Hepatic stellate cell (primary cell): ENCODE data around the gene TICAM2.

Experiments used
- DNase-seq: peaks from one replicate; pipeline ENCODE4 v3.0.0; 2011; ENCODE audit warnings: low spot score

TICAM2 gene

DNA sequence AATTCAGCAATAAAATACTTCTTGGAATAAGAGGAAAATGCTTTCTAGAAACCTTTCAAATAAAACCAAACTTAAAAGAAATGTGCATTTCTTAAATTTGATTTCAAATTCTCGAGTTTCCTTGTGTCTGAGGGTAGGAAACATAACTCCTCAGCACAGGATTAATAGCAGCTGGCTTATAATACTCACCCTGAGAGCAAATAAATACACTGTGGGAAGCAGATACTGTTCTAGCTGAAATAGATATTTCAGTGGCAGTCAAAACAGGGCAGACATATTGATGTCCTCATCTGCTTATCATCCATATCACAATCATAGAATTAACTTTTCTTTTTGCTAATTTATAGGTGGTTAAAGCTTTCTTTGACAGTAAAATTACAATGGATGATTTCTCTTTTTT lies 33.6 kb downstream of the TICAM2 start:
- no peak for DNase-seq

- no peak for DNase-seq
These were observed 37.0 kb downstream of the TICAM2 start for GRCh38 chr5:115565233-115565632.

GRCh38 chr5:115561176-115561575 lies 41.1 kb downstream of the TICAM2 start:
- DNase-seq, result no peak

DNA sequence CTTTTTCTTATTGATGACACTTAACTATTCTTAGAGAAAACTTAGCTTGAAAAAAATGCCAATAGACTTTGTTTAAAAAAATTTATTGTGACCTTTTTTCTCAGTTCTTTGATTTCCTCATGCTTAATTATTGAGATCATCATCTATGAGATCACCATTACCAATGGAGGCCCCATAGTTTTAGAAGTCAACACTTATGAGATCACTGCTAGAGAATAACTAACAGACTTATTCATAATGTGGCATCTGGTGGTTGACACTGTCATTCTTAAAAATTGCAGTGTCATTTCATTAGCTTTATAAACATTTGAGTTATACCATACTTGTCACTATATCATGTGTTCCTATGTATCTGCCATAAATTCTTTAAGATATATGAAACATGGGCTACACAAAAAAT lies 42.8 kb downstream of the TICAM2 start:
- DNase-seq, result peak; percentile 49

GRCh38 chr5:115558388-115558956 lies 43.8 kb downstream of the TICAM2 start:
- DNase-seq, result no peak

- DNase-seq, result no peak
These were observed 44.5 kb downstream of the TICAM2 start for GRCh38 chr5:115557667-115558387.

- no peak for DNase-seq
These were observed 46.0 kb downstream of the TICAM2 start for GRCh38 chr5:115556276-115556675.

DNA sequence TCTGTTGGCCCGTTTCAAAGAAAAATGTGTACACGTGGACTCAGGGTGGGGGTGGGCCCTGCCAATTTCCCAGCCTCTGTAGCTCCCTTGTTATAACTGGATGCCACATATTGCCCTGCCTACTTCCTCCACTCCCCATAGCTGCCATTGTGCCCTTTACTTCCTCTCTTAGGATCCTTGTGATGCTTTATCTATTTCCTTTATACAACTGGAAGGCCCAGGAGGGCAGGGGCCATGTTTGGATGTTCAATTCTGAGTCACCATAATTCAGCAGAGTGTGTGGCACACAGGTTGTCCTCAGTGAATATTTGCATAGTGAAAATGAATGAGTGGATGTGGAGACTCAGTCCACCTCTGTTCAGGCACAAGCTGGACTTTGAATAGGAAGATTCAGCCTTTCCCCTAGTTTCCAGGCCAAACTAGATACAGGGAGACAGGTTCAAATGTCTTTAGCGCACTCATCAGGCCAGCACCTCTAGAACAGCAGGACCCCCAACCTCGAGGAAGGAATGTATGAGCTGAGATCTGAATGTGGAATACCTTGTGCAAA lies 47.1 kb downstream of the TICAM2 start:
- DNase-seq, result no peak

DNA sequence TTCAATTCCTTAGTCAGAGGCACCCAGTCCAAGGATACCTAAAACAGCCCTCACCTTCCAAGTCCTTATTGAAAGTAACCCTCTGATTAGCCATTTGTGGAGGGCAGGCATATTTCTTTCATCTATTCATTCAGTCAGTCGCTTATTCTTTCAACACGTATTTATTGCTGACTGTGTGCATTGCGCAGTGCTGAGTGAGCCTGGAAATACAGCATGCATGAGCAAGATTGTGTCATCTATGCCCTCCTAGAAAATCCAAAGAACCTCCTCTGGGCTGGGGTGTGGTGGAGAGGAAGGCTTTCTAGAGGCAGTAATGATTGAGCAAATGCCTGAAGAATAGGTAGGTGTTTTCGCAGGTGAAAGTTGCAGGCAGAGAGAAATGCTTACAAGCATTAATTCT lies 49.2 kb downstream of the TICAM2 start:
- DNase-seq, result no peak

DNA sequence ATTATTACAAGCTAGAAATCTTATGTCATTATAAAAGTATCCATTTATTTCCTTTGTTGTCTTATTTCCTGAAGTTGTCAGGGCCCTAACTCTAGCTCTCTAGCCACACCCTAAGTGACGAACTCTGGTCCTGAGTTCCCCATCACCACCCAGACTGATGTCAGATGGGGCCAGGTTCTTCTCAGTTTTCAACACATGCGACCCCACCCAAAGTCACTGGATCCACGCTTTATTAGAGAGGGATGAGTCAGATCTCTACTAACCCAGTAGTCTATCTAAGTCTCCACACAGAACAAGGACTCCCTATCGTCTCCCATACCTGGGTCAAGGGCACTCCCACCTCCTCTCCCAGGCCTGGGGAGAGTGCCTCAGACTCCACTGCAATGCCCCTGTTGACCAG lies 50.9 kb downstream of the TICAM2 start:
- no peak for DNase-seq

GRCh38 chr5:115549154-115549553 lies 53.1 kb downstream of the TICAM2 start:
- DNase-seq, result no peak

DNA sequence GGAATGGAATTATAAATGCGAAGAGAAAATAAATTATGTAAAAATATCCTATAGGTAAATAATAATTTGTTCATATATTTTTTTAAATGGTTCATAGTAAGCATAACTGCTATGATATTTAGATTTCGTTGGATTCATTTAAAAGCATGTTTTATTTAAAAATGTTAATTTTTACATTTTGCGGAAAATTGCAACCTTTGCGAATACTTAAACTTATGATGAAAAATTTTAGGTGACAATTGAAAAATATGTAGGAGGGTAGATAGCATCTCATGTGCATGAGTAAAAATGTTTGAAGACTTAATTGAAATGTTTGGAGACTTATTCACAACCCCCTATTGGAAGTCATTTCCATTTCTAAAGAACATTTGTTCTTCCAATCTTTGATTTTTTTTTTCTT lies 53.6 kb downstream of the TICAM2 start:
- DNase-seq, result no peak

- no peak for DNase-seq
These were observed 56.9 kb downstream of the TICAM2 start for GRCh38 chr5:115545351-115545882.

- DNase-seq, result peak; percentile 94
These were observed 57.6 kb downstream of the TICAM2 start, which contains the start of gene FEM1C for GRCh38 chr5:115544436-115545350. FEM1C (minus strand) TSS chr5:115544775; CDS start chr5:115543493, 1,282 bp downstream.

DNA sequence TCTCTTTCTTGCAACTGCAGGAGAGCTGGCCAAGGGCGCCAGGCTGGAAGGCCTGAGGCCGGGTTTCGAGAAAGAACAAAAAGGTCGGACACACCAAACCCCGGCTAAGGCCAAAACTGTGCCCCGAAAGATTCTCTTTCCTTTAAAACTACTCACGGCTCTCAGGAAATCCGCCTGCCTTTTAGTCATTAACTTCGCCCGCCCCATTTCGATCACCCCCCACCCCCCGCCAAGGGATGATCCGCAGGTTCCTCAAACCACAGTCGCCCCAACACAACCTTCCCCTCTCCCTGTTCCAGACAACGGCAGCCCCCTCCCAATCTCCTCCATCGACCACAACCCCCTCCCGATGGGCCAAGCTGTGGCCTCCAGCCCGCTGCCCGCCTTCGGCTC lies 58.2 kb downstream of the TICAM2 start:
- DNase-seq, result peak; percentile 21

DNA sequence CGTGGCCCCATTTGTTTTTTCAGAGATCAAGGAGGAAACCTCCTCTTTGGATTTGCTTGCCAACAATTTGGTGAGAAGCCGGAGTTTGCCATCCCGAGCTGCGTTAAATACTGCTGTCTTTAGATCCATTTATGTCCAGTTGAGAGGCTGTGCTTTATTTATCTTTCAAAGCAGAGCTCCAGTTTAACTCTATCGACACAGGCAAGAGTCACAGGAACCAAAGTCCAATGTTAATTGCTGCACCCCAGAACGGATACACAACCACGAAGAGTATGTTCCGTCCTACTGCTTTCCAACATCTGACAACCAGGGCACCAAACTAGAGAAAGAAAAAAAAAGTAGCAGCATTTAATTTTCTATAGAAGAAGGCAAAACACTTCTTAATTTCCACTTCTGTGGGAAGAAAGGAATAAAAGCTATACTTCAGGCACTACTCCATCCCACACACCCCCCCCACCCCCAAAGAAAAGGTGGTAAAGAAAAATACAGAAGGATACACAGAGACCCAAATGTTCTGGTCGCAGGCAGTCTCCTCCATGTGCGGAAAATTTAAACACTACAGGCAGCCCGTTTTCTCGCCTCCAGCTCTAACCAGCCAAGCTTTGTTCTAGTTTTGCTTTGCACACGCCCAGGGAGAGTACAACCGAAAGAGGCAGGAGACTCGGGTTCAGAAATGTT lies 58.8 kb downstream of the TICAM2 start:
- DNase-seq, result peak; percentile 23

DNA sequence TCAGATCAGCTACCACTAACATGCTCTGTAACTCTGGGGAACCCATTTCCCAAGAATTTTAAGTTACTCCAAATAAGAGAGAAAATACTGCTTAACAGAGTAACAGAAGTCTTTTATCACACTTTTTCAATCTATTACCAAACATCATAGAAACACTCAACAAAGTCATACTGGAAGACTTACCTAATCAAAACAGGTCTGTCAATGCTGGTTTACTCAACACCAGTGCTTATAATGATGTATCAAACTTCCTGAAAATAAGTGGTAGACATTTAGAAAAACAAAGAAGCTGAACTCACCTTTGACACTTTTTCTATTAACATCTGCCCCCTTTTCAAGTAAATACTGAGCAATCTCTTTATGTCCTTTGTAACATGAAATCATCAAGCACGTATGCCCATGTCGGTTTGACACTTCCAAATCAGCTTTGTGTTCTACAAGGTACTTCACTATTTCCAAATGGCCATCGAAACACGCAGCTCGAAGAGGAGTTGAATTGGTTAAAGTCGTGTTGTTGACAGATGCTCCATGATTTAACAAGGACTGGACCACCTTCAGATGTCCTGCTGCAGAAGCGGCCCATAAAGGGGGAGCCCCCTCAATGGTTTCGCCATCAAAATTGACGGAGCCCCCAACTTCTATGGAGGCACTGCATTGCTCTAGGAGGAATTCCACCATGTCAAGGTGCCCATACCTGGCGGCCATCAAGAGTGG lies 59.5 kb downstream of the TICAM2 start:
- DNase-seq, result no peak

DNA sequence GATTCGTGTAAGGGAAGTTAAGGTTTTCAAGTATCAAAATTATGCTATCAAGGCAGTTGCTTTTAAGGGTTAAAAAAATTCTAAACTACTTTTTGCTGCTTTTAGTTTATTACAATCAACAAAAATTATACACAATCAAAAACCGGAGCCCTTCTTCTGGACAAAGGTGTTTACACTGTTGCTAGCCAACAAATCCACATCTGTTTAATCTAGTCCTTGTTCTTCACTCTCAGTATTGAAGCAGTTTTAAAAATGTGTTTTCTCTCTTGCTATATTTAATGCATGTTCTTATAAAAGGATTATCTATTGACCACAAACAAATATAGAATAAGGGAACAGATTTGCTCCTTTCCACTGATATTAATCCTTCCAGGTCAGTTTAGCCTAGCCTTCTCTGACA lies 60.2 kb downstream of the TICAM2 start:
- no peak for DNase-seq

DNA sequence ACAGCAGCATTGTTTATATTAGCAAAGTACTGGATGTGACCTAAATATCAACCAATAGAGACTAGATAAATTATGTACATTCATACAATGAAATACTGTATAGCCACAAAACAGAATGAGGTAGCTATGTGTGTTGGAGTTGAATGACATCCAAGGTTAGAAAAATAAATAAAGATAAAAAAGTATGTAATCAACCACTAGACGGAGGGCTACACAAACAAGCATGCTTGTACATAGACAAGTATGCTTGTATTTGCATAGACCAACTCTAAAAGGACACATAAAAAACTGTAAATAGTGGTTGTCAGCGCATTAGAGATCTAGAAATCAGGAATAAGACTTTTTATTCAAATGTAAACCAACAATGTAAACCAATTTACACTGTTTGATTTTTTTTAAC lies 60.7 kb downstream of the TICAM2 start:
- no peak for DNase-seq

GRCh38 chr5:115535479-115536035 lies 66.7 kb downstream of the TICAM2 start:
- DNase-seq, result no peak

GRCh38 chr5:115532517-115532916 lies 69.8 kb downstream of the TICAM2 start:
- no peak for DNase-seq
